ENCODE results near the gene DENND6B.
"Not testable (repeated sequence)": the region's sequence is repeated elsewhere in the genome, so short reads cannot be mapped to it uniquely, and the experiment has no call there.

DENND6B gene

GRCh38 chr22:50338042-50338573 is 11.3 kb upstream of the DENND6B start:
- DNase-seq, result no peak

DNA sequence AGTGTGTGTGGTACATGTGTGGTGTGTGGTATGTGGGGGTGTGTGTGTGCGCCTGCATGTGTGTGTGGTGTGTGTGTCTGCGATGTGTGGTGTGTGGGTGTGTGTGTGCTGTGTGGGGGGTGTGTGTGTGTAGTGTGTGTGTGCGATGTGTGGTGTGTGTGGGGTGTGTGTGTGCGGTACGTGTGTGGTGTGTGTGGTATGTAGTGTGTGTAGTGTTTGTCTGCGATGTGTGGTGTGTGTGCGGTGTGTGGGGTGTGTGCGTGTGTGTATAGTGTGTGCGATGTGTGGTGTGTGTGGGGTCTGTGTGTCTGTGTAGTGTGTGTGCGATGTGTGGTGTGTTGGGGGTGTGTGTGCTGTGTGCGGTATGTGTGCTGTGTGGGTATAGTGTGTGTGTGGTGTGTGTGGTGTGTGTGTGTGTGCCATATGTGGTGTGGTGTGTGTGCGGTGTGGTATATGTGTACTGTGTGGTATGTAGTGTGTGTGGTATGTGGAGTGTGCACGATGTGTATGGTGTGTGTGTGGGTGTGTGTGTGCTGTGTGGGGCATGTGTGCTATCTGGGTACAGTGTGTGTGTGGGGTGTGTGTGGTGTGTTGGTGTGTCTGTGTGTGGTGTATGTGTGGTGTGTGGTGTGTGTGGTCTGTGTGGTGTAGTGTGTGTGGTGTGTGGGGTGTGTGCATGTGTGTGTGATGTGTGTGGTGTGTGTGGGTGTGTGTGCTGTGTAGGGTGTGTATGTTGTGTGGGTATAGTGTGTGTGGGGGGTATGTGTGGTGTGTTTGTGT is 10.6 kb upstream of the DENND6B start:
- no peak for DNase-seq

DNA sequence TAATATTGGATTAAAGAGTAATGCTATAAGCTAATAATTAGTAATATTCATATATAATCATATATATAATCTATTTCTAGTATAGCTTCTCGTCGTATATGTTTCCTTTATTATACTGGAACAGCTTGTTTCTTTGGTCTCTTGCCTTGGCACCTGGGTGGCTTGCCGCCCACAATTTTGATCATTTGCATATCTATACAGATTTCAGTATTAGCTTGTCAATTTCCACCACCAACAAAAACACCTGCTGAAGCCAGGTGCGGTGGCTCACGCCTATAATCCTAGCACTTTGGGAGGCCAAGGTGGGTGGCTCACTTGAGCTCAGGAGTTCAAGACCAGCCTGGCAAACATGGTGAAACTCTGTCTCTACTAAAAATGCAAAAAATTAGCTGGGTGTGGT is 7.6 kb upstream of the DENND6B start:
- DNase-seq, result not testable (repeated sequence)

- DNase-seq, result no peak
Measured at GRCh38 chr22:50329236-50329635, 2.4 kb upstream of the DENND6B start.

DNA sequence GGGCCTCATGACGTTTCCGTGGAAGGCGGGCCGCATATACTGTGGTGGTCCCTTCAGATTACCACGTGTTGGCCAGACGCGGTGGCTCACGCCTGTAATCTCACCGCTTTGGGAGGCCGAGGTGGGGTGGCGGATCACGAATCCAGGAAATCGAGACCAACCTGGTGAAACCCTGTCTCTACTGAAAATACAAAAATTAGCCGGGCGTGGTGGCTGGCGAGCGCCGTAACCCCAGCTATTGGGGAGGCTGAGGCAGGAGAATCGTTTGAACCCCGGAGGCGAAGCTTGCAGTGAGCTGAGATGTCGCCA is 853 bp upstream of the DENND6B start:
- DNase-seq, result no peak

GRCh38 chr22:50326225-50326955 is 422 bp downstream of the DENND6B start:
- DNase-seq, result no peak

DNA sequence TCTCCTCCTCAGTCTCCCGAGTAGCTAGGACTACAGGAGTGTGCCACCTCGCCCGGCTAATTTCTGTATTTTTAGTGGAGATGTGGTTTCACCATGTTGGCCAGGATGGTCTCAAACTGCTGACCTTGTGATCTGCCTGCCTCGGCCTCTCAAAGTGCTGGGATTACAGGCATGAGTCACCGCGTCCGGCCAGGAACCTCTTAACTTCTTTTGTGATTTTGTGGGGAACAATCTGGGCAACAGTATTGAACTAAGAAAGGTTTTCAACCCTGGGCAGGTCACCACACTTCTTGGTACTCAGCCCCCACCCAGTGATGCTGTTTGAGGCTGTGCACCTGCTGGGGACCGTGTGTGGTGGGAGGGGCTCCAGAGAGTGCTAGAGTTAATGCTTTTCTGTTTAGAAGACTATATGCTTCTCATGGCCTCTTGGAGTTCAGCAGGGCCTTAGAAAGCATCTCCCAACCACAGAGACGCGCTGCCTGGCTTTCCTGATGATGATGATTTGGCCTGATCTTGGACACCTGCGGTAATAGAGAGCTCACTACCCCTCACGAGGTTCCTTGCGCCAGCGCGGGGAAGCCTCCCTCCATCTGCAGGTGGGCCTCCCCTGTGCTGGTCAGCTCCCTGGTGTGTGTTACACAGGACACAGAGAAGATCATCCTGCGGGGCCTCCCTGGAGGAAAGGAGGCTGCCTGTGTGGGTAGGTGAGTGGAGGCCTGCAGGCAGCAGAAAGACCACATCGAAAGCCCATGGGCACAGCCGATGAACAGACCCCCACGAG is 1.2 kb downstream of the DENND6B start:
- no peak for DNase-seq

GRCh38 chr22:50323900-50324299 is 2.9 kb downstream of the DENND6B start:
- no peak for DNase-seq

DNA sequence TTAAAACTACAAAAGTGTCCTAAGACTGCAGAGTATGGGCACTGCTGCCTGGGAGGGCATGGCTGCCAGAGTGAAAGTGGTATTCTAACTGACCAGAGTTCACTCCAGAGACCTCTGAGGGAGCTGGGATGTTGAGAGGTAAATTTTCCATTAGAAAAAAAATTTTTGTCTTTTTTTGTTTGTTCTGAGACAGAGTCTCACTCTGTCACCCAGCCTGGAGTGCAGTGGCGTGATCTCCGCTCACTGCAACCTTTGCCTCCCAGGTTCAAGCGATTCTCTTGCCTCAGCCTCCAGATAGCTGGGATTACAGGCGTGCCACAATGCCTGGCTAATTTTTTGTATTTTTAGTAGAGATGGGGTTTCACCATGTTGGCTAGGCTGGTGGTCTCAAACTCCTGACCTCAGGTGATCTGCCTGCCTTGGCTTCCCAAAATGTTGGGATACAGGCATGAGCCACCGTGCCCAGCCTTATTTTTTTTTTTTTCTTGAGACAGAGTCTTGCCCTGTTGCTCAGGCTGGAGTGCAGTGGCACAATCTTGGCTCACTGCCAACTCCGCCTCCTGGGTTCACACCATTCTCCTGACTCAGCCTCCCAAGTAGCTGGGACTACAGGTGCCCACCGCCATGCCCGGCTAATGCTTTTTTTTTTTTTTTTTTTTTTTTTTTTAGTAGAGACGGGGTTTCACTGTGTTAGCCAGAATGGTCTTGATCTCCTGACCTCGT is 4.3 kb downstream of the DENND6B start:
- DNase-seq, result not testable (repeated sequence)

DNA sequence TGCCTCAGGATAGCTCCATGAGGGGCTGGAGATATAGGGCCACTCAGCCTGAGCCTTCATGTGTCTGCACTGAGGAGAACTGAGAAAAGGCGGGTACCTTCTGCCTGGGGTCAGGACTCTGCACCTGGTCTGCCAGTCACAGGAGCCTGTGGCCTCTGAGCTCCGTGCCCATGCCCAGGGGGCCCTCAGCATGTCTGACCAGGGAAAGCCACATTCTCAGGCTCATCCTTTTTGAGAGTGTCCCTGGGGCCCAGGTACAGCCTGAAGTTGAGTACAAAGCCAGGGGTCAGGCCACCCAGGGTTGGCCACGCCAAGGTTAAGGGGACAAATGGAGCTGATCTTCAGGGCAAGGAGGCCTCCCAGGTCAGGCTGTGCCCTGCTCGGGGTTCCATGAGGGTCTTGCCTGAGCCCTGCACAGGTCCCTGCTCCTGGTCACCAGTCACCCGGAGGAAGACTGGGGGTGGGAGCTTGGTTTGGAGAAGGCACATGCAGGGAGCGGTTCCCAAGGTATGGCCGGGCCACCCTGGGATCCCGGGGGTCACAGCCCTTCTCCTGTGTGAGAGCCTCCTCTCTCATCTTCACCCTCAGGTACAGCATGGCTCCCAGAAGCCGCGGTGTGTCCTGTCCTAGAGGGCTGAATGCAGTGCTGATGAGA is 6.0 kb downstream of the DENND6B start:
- DNase-seq, result no peak

DNA sequence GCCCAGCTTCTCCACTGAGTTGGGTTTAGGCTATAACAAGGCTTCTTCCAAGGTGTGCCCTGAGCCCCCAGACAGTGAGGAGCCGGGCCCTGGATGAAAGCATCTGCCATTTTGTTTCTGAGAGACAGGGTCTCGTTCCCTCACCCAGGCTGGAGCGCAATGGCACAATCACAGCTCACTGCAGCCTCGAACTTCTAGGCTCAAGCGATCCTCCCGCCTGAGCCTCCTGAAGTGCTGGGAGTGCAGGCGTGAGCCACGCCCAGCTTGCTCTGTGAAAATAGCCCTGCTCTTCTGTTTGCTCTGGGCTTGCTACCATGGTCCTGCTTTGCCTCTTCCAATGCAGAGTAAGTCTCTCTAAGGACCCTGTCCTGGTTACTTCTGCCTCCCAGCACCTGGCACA is 6.7 kb downstream of the DENND6B start:
- DNase-seq, result no peak

DNA sequence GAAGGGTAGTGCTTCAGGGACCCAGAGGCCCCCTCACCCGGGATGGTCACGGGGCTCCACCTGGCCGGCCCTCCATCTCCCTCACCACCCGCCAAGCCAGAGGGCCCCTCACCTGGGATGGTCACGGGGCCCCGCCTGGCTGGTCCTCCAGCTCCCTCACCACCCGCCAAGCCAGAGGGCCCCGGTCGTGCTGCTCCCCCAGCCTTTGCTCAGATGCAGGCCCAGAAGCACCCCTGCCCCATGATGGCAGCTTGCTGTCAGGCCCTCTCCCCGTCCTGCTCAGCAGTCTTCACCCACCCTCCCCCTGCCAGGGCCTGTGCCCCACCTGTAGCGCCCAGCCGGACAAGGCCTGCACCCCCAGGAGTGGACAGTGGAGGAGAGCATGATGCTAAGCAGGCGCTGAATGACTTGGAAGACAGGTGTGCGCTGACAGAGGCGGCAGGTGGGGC is 7.3 kb downstream of the DENND6B start:
- no peak for DNase-seq

GRCh38 chr22:50318698-50319411 is 8.0 kb downstream of the DENND6B start:
- DNase-seq, result no peak

DNA sequence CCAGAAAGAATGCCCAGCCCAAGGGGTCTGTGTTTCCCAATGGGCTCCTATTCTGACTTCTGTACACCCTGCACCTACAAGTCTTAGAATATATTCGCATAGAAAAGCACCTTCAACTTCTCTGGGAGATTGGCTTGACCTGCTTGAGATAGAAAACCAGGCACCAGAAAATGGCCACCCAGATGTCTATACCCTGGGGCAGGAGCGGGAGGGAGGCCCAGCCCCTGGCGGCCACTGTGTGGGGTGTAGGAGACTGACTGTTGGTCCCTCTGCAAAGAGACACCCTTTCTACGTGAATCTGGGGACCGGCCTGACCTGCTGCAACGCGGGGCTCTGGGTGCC is 8.5 kb downstream of the DENND6B start:
- DNase-seq, result no peak

DNA sequence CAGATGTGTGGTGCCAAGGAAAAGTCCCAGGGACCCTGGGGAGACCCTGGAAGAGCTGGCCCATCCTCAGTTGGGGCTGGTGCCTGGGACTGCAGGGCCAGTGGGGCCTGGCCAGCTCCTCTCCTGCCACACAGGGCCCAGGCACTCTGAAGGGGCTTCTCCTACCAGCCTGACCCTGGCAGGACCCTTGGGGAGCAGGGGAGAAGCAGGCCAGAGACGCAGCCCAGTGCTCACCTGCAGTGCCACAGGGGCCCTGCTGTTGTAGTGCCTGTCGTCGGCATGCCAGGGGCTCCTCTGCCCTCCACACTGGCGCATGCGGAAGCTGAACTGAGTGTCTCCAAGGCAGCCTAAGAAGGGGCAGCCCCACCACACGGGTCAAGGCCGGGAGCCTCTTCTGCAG is 9.1 kb downstream of the DENND6B start:
- DNase-seq, result no peak

- no peak for DNase-seq
Measured at GRCh38 chr22:50317178-50317577, 9.6 kb downstream of the DENND6B start.

DNA sequence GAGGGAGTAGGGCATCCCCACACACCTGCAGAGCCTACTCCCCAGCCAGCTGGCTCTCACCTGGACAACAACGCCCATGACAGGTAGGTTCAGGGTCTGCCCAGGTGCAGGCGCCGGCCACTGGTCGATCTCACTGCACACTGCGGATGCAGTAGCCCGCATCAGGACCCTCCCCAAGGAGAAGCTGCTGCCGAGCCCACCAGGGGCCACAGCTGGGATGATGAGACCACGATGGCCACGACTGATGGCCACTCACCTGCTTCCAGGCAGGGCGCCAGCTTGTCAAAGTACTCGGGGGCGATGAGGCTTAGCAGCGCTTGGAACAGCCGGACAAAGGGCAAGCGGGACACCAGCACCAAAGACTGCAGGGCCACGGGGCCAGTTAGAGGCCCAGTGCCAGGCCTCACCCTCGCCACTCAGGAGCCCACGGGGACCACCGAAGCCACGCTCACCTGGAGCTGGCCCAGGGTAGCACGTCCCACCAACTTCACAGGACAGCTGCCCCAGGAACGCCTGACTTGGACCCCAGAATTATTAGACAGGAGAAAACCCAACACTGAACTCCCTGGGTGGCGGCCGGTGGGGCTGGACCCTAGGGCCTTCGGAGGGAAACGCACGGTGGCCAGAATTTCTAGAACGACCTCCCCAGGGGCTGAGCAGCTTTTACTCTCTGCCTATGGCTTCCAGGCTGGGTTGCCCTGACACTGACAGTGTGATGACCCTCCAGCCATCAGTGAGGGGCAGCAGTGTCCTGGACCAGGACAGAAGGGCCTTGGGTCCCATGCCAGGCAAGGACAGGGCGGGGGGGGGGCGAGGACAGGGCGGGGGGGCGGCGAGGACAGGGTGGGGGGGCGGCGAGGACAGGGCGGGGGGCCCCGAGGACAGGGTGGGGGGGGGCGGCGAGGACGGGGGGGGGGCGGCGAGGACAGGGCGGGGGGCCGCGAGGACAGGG is 10.4 kb downstream of the DENND6B start:
- DNase-seq, result no peak

DNA sequence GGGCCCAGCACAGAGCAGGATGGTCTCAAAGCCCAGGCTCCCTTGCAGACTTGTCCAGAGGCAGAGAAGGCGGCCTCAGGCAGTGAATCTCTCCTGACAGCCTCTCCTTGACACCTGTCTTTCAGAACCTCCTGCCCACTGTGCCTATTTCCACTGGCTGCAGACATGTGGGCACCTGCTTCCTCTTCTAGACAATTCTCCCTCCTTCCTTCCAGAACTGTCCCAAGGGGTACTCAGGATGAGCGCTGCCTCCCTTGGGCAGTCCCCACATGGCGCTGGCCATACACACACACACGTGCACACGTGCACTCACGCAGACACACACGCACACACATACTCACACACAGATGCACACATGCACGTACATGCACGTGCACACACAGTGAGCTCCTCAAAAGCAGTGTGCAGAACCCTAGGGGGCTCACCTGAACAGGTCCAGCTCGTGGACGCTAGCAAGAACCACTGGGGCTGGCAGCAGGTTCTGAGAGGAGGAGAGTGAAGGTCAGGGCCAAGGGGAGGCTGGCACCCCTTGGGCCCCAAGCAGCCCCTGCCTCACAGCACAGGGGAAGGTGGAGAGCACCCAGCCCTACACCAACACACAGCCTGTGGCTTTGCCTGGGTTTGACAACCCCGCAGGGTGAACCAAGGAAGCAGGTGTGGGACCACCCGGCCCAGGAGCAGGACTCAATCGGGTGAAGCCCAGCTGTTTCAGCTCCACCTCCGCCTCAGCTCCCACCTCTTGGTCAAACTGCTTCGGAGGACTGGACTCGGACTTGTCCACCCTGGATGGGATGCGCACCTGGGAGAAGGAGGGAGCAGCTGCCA is 11.3 kb downstream of the DENND6B start:
- no peak for DNase-seq

DNA sequence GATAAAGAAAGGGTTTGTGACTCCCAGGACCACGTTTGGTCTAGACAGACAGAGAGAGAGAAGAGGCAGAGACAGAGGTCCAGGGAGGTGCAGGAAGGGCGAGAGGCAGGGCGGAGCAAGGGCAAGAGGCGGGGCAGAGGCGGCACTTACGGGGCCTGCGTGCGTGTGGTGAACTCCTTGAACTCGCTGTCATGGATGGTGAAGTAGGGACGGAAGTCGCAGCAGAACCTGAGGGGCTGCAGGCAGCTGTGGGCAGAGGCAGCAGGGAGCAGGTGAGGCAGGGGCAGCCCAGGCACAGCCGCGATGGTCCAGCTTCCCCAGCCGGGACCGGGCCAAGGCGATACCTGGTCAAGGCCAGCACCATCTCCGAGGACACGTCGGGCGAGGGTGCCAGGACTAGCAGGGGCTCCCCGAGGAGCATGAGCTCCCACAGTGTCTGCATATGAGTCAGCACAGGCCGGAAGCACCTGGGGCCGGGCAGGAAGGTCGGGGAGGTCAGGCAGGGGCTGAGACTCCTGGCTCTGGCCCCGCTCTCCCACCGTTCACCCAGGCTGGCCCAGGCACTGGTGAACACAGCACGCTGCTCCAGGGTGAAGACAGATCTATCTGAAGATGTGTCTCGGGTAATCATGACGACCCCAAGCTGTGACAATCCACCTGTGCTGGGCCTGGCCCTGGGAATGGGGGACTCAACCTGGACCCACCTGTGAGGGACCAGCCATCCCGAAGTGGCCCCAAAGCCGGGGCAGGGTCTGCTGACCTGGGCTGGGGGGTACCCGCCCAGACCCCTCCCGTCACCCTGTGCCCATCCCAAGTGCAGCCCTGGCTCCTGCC is 12.1 kb downstream of the DENND6B start:
- DNase-seq, result peak; percentile 86
